Measurements from ENCODE around the gene PPP1R17. TPM values are rescaled to one million over a fixed set of nuclear protein-coding genes. Genes with fewer than 3 reads are reported as not detected.

Gene PPP1R17
- total RNA-seq, 1 donor from 2014 or later, result not detected

Other genes starting within 250 kb of the PPP1R17 start
- gene ITPRID1, start 173.1 kb upstream of the PPP1R17 start, total RNA-seq, result not detected in 2 replicates